Gastroesophageal sphincter (tissue), 3 donors: ENCODE results near the gene CWC25.

Experiments used
- POLR2A ChIP-seq, 2 donors: fragments of 450-650 bp; IDR thresholded peaks; one replicate each; pipeline ENCODE4 v1.6.1; 2017; ENCODE audit warnings: antibody characterized with exemption in 2 of 2, mild to moderate bottlenecking in 2 of 2, moderate library complexity in 1 of 2
- POLR2AphosphoS5 ChIP-seq: sonication (generic); formaldehyde crosslinking; IDR thresholded peaks from one replicate; pipeline ENCODE4 v1.6.1; 2017; ENCODE audit warnings: antibody characterized with exemption
- TF ChIP-seq, protein P1 (sequence below), 4 experiments: fragments of 200-600 bp in 2 of 4; fragments of 450-650 bp in 2 of 4; sonication (generic) in 1 of 4; IDR thresholded peaks; one replicate each; pipeline ENCODE4 v1.5.1; 2017 to 2019; ENCODE audit warnings: antibody characterized with exemption in 4 of 4, mild to moderate bottlenecking in 2 of 4, moderate library complexity in 2 of 4

DNA sequence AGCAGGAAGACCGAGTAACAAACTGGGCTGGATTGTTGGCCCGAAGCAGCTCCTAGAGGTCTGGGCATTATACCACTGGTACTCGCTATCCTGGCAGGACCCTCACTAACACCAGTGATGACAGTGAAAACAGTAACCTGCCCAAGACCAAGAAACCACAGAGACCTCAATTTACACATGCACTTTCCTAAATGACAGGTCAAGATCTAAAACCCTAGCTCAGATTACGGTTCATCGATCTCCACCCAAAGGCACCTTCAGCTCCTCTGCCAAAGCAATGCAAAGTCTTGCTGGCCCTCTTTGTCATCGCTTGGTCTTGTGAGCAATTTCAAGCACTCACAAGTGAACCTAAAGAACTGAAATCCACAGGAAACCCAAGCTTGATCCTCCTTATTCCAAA is 27.3 kb downstream of the CWC25 start:
- TF ChIP-seq, protein P1, sequence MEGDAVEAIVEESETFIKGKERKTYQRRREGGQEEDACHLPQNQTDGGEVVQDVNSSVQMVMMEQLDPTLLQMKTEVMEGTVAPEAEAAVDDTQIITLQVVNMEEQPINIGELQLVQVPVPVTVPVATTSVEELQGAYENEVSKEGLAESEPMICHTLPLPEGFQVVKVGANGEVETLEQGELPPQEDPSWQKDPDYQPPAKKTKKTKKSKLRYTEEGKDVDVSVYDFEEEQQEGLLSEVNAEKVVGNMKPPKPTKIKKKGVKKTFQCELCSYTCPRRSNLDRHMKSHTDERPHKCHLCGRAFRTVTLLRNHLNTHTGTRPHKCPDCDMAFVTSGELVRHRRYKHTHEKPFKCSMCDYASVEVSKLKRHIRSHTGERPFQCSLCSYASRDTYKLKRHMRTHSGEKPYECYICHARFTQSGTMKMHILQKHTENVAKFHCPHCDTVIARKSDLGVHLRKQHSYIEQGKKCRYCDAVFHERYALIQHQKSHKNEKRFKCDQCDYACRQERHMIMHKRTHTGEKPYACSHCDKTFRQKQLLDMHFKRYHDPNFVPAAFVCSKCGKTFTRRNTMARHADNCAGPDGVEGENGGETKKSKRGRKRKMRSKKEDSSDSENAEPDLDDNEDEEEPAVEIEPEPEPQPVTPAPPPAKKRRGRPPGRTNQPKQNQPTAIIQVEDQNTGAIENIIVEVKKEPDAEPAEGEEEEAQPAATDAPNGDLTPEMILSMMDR (IDR thresholded peaks at IDR 0.05) = no peak
- TF ChIP-seq POLR2AphosphoS5 (no peak), POLR2A (IDR thresholded peaks at IDR 0.05) (no peak)
